MG63 (cell line): ENCODE results near the gene SERPING1. TPM values are rescaled to one million over a fixed set of nuclear protein-coding genes. Genes with fewer than 3 reads are reported as not detected.
A peak's percentile ranks its signal among the peaks of the same experiment; 100 is the strongest.

ENCODE experiments used
- DNase-seq: peaks from one replicate; pipeline ENCODE4 v3.0.0-alpha.2; 2020
- H3K27me3 ChIP-seq: fragments of 250-450 bp; sonication (Bioruptor Pico); 2 replicates; pipeline ENCODE4 v1.5.1; 2020; ENCODE audit warnings: mild to moderate bottlenecking, moderate library complexity
- H3K36me3 ChIP-seq: fragments of 250-450 bp; sonication (Bioruptor Pico); 2 replicates; pipeline ENCODE4 v1.5.1; 2020; ENCODE audit warnings: mild to moderate bottlenecking, moderate library complexity
- H3K4me3 ChIP-seq: fragments of 250-450 bp; sonication (Bioruptor Pico); 2 replicates; pipeline ENCODE4 v1.5.1; 2020; ENCODE audit warnings: mild to moderate bottlenecking, moderate library complexity
- H3K9me3 ChIP-seq: fragments of 250-450 bp; sonication (Bioruptor Pico); 2 replicates; pipeline ENCODE4 v1.5.1; 2020; ENCODE audit warnings: mild to moderate bottlenecking, moderate library complexity
- total RNA-seq: library from RNA; depleted of rRNA; stranded (reverse); fragments of >200 nt; shearing (Covaris generic); gene quantifications from 2 replicates; pipeline ENCODE4 v1.2.3, GENCODE V29; 2014; ENCODE audit warnings: low replicate concordance

Gene SERPING1
- total RNA-seq, 1 experiment from 2014 or later, result 0.26 TPM

DNA sequence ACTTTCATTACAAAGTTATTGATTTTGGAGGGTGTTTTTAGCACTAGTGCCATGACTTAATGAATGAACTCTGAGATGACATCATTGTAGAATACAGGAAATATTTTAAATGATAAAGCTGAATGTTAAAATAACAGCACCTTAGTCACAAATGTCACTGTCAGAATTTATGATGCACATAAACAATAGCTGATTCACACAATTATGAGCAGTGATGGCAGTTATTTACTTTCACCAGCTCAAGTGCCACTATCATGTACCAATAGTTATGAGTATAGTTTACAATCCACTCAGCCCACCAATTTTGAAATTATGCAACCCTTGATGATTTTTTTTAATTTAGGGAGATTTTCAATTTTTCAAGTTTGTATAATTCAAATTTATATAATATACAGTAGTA, 23.0 kb downstream of the SERPING1 start:
- Histone ChIP-seq H3K4me3 (no peak overlapping the region), H3K27me3 (peaks cover 2% of the 10 kb centered on the region), H3K9me3 (0 out of 2 replicates have a peak, but pooled peaks cover 6% of the 10 kb centered on the region), H3K36me3 (no peaks in the 10 kb centered on the region)
- no peak for DNase-seq

DNA sequence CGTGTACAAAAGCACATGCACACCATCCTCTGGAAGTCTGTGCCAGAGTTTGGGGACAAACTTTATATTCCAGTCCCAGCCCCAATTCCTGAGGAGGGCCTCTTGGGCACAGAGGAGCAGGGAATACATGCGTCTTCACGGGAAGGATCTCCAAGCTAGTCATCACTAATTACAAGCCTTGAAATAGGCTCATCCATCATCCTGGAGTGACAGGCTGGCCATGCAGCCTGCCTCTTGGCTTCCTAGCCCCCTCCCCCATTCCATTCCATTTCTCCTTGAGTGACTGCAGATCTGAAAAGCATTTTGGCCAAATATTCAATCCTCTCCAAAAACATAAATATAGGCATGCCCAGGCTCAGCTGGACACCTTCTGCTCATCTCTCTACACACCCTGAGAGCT, 24.8 kb downstream of the SERPING1 start:
- Histone ChIP-seq H3K4me3 (no peak overlapping the region), H3K9me3 (0 out of 2 replicates have a peak, but pooled peaks cover 6% of the 10 kb centered on the region), H3K27me3 (no peaks in the 10 kb centered on the region), H3K36me3 (no peaks in the 10 kb centered on the region)
- no peak for DNase-seq

DNA sequence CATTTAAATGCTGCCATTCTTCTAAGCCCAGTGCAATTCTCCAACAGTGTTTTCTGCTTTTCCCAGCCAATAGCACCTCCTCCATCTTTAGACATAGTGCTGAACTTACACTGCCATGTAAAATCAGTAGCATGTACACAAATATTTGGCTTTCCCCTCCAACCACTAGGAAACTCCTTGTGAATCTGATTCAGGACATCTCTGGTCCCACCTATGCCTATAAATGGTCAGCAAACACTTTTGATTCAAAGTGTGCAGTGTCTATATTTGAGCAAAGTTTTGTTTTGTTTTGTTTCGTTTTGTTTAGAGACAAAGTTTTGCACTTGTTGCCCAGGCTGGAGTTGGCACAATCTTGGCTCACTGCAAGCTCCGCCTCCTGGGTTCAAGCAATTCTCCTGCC, 27.4 kb downstream of the SERPING1 start:
- Histone ChIP-seq H3K27me3 (no peaks in the 10 kb centered on the region), H3K36me3 (no peaks in the 10 kb centered on the region), H3K4me3 (no peak overlapping the region), H3K9me3 (0 out of 2 replicates have a peak, but pooled peaks cover 4% of the 10 kb centered on the region)
- no peak for DNase-seq

- DNase-seq, result no peak
- Histone ChIP-seq H3K9me3 (no peaks in the 10 kb centered on the region), H3K4me3 (no peak overlapping the region), H3K36me3 (no peaks in the 10 kb centered on the region), H3K27me3 (peaks cover 2% of the 10 kb centered on the region; the same call in 1 of the 2 replicates)
Measured at GRCh38 chr11:57626895-57627294, 29.4 kb downstream of the SERPING1 start.

GRCh38 chr11:57630171-57630570, 32.7 kb downstream of the SERPING1 start:
- H3K9me3 ChIP-seq, result no peaks in the 10 kb centered on the region
- no peak overlapping the region for H3K4me3 ChIP-seq
- H3K36me3 ChIP-seq, result no peaks in the 10 kb centered on the region
- peaks cover 2% of the 10 kb centered on the region; the same call in 1 of the 2 replicates for H3K27me3 ChIP-seq
- no peak for DNase-seq

- peaks cover 2% of the 10 kb centered on the region; the same call in 1 of the 2 replicates for H3K27me3 ChIP-seq
- no peak overlapping the region for H3K4me3 ChIP-seq
- DNase-seq, result no peak
- H3K36me3 ChIP-seq, result no peaks in the 10 kb centered on the region
- no peaks in the 10 kb centered on the region for H3K9me3 ChIP-seq
Measured at GRCh38 chr11:57632116-57632515, 34.6 kb downstream of the SERPING1 start.

GRCh38 chr11:57633394-57634070, 36.0 kb downstream of the SERPING1 start:
- Histone ChIP-seq H3K9me3 (no peaks in the 10 kb centered on the region), H3K36me3 (no peaks in the 10 kb centered on the region), H3K27me3 (peaks cover 2% of the 10 kb centered on the region; the same call in 1 of the 2 replicates), H3K4me3 (no peak overlapping the region)
- no peak for DNase-seq

GRCh38 chr11:57634311-57634710, 36.8 kb downstream of the SERPING1 start:
- Histone ChIP-seq H3K27me3 (peaks cover 2% of the 10 kb centered on the region; the same call in 1 of the 2 replicates), H3K9me3 (no peaks in the 10 kb centered on the region), H3K4me3 (no peak overlapping the region), H3K36me3 (no peaks in the 10 kb centered on the region)
- no peak for DNase-seq

GRCh38 chr11:57635246-57635645, 37.8 kb downstream of the SERPING1 start:
- H3K36me3 ChIP-seq, result peaks cover 2% of the 10 kb centered on the region; the same call in 1 of the 2 replicates
- H3K9me3 ChIP-seq, result no peaks in the 10 kb centered on the region
- no peak for DNase-seq
- H3K27me3 ChIP-seq, result peaks cover 2% of the 10 kb centered on the region; the same call in 1 of the 2 replicates
- H3K4me3 ChIP-seq, result no peak overlapping the region

DNA sequence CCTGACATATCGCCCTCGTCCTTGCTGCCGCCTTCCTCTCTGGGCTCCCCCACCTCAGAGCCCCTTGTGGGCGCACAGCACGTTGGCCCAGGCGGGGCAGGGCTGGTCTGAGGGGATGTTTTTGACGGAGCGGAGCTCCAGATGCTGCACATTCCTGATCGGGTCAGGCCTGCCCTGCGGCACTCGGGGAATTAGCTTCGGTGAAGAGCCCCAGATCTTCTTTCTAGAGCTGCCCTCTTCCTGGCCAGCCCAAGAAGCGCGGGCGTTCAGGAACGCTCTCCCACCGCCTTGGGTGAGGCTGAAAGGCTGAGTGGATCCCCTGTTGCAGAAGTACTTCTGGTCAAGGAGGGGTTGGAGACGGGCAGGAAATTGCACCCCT, 40.1 kb downstream of the SERPING1 start:
- no peak for DNase-seq

DNA sequence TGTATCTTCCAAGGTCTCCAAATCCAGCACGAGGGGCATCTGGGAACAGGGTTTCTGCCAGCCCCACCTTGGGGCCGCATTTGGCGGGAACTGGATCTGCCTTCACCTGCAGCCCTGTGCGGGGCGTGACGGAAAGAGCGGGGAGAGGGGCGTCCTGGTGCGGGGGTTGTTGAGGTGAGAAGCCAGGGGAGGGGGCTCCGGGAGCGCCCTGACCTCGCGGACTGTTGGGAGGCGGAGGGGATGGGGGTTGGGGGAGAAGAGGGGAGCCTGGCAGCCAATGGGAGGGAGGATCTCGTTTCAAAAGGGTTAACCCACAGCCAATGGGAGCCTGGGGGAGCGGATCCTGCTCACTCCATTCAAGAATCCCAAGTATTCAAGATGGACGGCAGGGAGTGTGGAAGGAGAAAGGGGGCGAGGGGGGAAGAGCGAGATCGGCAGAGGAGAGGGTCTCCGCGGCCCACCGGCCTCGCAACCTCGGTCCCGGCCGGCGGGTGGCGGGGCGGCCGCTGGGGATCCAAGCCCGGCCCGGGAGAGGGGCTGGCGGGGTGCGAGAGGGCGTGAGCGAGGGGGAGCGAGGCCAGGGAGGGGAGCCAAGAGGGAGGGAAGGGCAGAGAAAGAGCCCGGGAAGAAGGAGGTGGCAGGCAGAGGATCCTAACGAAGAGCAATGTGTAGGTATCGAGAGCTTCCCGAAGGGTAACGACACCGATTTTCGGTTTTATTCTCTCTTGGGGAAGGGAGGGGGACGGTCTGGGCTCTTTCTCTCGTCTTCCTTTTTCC, 40.7 kb downstream of the SERPING1 start:
- Histone ChIP-seq H3K9me3 (no peaks in the 10 kb centered on the region), H3K4me3 (peak overlapping the region; percentile 83), H3K27me3 (no peaks in the 10 kb centered on the region), H3K36me3 (peaks cover 2% of the 10 kb centered on the region)
- DNase-seq, result peak; percentile 89

More for the DNA sequence above, 40.1 kb downstream of the SERPING1 start:
- H3K36me3 ChIP-seq, result peaks cover 2% of the 10 kb centered on the region
- H3K4me3 ChIP-seq, result peak overlapping the region; percentile 83
- H3K27me3 ChIP-seq, result no peaks in the 10 kb centered on the region
- H3K9me3 ChIP-seq, result no peaks in the 10 kb centered on the region

DNA sequence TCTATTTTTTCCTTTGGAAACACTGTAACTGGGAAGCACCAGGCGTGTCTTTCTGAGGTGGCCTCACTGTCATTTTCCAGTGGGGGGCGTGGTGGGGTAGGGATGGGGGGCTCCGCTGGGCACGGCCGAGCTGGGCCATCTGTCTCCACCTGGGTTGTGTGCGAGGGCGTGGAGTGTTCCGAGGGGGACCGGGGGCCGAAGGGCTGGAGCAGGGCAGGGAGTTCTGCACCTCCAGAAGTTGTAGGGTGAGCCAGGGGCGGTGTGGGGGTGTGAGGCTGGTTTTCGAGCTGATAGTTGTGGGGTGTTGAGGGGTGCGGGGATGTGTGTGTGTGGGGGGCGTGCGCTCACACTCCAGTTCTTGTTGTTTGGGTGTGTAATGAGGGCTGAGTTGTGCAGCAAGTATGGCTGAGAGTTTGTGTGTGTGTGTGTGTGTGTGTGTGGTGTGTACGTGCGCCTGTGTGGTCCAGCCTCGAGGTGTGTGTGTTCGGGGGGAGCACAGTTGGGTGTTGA, 41.4 kb downstream of the SERPING1 start:
- Histone ChIP-seq H3K4me3 (peak overlapping the region; percentile 83), H3K27me3 (no peaks in the 10 kb centered on the region), H3K9me3 (no peaks in the 10 kb centered on the region), H3K36me3 (peaks cover 2% of the 10 kb centered on the region)
- DNase-seq, result no peak

DNA sequence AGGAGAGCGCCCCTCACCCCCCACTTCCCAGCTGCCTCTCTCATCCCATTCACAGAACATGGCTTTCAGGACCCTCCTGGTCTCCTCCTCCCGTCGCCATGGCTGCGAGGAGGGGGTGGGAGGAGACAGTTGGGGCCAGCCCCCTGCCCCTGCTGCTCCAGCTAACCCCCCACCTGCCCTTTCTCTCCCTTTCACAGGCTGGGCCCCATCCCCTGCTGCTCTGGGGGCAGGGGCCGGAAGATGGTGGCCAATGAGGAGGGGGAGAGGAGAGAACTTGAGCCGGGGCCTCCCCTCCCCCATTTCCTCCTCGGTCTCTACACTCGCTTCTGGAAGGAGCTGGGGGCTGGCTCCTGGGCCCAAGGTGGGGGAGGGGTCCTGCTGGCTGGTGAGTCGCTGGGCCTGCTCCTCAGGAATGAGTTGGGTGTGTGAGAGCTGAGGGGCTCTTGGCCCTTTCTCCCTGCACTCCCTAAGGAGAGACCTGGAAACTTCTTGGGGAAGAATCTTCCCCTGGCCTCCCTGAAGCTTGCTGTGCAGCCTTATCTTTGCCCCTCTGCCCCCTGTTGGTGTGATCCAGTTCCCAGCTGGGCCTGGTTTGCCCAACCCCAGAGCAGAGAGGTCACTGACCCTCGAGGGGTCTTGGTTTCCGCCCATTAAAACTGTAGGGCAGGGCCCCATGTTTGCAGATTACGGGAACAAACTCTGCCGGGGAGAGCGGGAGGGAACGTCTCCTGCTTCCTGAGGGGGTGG, 42.0 kb downstream of the SERPING1 start:
- Histone ChIP-seq H3K9me3 (no peaks in the 10 kb centered on the region), H3K27me3 (no peaks in the 10 kb centered on the region), H3K4me3 (peak overlapping the region; percentile 83), H3K36me3 (peaks cover 2% of the 10 kb centered on the region)
- peak; percentile 38 for DNase-seq

GRCh38 chr11:57640068-57640800, 42.7 kb downstream of the SERPING1 start:
- Histone ChIP-seq H3K9me3 (no peaks in the 10 kb centered on the region), H3K36me3 (peaks cover 2% of the 10 kb centered on the region), H3K27me3 (no peaks in the 10 kb centered on the region), H3K4me3 (no peak overlapping the region)
- DNase-seq, result no peak

GRCh38 chr11:57641011-57641807, 43.7 kb downstream of the SERPING1 start:
- DNase-seq, result no peak
- peaks cover 2% of the 10 kb centered on the region for H3K36me3 ChIP-seq
- H3K27me3 ChIP-seq, result no peaks in the 10 kb centered on the region
- no peak overlapping the region for H3K4me3 ChIP-seq
- no peaks in the 10 kb centered on the region for H3K9me3 ChIP-seq
